ENCODE measurements around the gene MYLK. TPM values are rescaled to one million over a fixed set of nuclear protein-coding genes. Genes with fewer than 3 reads are reported as not detected.

MYLK gene
- total RNA-seq, 1 donor from 2014 or later = 196 TPM

DNA sequence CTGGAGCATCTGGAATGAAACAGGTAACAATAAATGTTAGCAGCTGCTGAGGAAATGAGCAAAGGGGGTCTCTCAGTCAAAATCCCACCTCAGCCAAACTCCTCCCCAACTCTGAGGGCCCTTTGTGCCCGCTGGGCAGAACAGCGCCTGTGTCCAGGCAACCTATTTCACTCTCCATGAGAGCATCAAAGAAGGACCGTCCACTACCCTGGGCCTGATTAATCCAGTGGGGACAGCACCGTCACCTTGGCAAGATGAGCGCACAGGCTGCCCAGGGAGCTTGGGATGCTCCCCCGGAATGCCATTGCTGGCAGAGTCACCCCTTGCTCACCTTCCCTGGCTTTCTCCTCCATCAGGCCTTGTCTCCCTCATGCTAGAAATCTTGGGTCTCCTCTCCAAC lies 201.8 kb downstream of the MYLK start:
- peaks cover 63 to 69% of the 10 kb centered on the region in 2 donors for H3K36me3 ChIP-seq
- intact Hi-C loops (cut with DNase I) = no loop called here
- no peaks in the 10 kb centered on the region for H3K27me3 ChIP-seq
- no peak for DNase-seq (ENCODE audit: low spot score in 2 of 2)
- H3K27ac ChIP-seq = peak overlapping the region; percentile 91 to 92
- TF ChIP-seq, protein P1, sequence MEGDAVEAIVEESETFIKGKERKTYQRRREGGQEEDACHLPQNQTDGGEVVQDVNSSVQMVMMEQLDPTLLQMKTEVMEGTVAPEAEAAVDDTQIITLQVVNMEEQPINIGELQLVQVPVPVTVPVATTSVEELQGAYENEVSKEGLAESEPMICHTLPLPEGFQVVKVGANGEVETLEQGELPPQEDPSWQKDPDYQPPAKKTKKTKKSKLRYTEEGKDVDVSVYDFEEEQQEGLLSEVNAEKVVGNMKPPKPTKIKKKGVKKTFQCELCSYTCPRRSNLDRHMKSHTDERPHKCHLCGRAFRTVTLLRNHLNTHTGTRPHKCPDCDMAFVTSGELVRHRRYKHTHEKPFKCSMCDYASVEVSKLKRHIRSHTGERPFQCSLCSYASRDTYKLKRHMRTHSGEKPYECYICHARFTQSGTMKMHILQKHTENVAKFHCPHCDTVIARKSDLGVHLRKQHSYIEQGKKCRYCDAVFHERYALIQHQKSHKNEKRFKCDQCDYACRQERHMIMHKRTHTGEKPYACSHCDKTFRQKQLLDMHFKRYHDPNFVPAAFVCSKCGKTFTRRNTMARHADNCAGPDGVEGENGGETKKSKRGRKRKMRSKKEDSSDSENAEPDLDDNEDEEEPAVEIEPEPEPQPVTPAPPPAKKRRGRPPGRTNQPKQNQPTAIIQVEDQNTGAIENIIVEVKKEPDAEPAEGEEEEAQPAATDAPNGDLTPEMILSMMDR (IDR thresholded peaks at IDR 0.05) = no peak
- H3K9me3 ChIP-seq = no peaks in the 10 kb centered on the region
- peaks cover 22 to 62% of the 10 kb centered on the region in 2 donors for H3K4me1 ChIP-seq
- no peak overlapping the region for H3K4me3 ChIP-seq

DNA sequence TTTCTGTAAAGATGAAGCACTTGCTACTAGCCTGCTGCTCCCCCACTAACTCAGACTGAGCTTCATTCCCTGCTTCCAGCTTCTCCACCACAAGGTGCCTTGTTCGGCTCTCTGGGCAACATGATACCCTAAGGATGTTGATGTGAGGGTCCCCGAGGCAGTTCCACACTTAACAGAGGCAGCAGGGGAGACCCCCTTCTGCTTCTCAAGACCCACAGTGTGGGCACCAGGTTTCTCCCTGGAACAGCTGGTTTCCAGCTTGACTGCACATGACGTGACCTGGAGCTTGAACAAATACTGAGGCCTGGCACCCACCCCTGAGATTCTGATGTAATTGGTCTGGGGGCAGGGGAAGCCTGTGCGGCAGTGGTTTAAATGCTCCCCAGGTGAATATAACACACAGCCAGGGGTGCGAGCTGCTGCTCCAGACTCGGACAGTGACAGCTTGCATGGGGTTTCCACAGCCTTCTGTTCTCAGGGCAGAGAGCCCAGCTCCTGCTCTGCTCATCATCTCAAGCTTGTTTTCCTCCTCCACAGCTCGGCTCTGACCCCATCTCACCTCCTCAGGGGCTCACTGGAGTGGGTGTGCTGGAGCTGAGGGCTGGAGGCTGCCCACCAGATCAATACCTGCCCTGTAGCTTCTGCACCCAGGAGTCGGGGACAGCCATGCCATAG lies 204.3 kb downstream of the MYLK start:
- H3K9me3 ChIP-seq = no peaks in the 10 kb centered on the region
- no peak overlapping the region for H3K4me3 ChIP-seq
- intact Hi-C loops (cut with DNase I) = no loop called here
- H3K27me3 ChIP-seq = no peaks in the 10 kb centered on the region
- DNase-seq (ENCODE audit: low spot score in 2 of 2) = no peak
- peaks cover 54 to 58% of the 10 kb centered on the region in 2 donors for H3K36me3 ChIP-seq
- H3K4me1 ChIP-seq = peaks cover 28 to 66% of the 10 kb centered on the region in 2 donors
- peak overlapping the region; percentile 91 to 92 for H3K27ac ChIP-seq
- TF ChIP-seq, protein P1 (IDR thresholded peaks at IDR 0.05) = no peak

DNA sequence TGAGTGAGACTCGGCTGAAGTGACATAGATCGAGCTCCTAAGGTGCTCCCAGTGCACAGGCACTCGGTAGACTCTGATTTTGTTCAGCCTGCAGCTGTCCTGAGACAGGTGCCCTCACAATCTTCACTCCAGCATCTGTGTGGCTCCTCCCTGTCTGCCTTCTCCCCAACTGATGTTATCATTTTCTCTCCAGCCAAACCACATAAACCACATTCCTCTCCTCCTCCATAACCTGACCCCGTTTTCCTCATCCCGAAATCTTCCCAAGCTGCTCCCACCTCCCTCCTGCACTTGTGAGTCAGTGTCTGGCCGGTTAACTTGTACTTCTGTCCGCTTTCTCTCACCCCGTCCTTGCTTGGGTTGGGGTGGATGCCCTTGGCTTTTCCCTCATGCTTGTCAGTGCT lies 206.0 kb downstream of the MYLK start:
- no peaks in the 10 kb centered on the region for H3K27me3 ChIP-seq
- peak overlapping the region in 1 of 2 donors; percentile 23 for H3K4me3 ChIP-seq
- intact Hi-C loops (cut with DNase I) = no loop called here
- H3K9me3 ChIP-seq = no peaks in the 10 kb centered on the region
- TF ChIP-seq, protein P1 (IDR thresholded peaks at IDR 0.05) = no peak
- H3K36me3 ChIP-seq = peaks cover 42 to 47% of the 10 kb centered on the region in 2 donors
- H3K4me1 ChIP-seq = peaks cover 15 to 71% of the 10 kb centered on the region in 2 donors
- H3K27ac ChIP-seq = peak overlapping the region; percentile 91 to 92
- DNase-seq (ENCODE audit: low spot score in 2 of 2) = no peak

DNA sequence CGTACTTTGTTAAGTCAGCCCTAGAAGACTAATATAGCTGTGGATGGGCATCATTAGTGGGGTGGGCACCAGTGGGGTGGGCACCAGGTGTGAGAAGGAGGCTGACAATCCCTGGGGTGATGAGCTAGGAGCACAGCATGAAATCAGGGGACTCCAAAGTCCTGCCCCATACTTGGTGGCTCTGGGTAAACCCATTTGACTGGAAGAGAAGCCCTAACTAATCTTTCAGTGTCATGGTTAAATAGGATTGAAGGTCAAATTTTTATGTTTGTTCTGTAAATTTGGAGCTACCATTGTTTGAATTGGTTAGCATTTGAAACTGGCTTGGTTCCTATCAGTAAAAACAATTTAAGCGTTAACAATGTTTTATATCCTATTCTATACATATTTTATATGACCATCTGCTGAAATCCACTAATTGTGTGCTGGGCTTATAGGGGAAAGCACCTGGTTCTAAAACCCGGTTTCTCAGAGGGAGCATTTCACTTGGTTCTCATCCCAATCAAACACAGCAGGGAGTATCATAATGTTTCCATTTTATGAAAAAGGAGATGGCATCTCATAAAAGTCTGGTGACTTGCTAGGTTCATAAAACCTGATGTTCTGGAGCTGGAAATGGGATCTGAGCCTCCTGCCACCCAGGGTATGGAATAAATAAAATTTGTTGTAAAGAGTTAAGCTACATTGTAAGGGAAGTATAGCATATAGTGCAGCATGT lies 211.5 kb downstream of the MYLK start:
- intact Hi-C loops (cut with DNase I) = no loop called here
- Histone ChIP-seq H3K27ac (peak overlapping the region; percentile 91 to 92), H3K9me3 (no peaks in the 10 kb centered on the region), H3K4me3 (no peak overlapping the region), H3K4me1 (peaks cover 15 to 49% of the 10 kb centered on the region in 2 donors), H3K27me3 (no peaks in the 10 kb centered on the region), H3K36me3 (peaks cover 25 to 44% of the 10 kb centered on the region in 2 donors)
- DNase-seq (ENCODE audit: low spot score in 2 of 2) = no peak
- TF ChIP-seq, protein P1 (IDR thresholded peaks at IDR 0.05) = no peak

DNA sequence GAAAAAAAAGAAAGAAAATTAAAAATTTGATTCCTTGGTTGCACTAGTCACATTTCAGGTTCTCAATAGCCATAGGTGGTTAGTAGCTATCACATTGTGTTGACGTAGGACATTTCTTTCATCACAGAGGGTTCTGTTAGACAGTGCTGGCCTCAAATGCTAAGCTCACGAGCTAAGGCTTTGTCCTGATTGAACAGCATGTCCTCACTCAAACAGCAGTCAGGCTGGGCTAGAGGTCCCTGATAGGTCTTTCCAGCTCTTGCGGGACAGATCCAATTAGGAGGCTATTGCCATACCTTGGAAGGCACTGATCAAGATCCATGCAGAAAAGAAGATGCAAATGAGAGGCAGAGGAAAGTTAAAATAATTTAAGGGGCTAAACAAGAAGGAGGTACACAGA lies 213.4 kb downstream of the MYLK start:
- peak overlapping the region; percentile 91 to 92 for H3K27ac ChIP-seq
- H3K4me1 ChIP-seq = peaks cover 9 to 35% of the 10 kb centered on the region in 2 donors
- H3K4me3 ChIP-seq = no peak overlapping the region
- DNase-seq (ENCODE audit: low spot score in 2 of 2) = no peak
- intact Hi-C loops (cut with DNase I) = no loop called here
- H3K9me3 ChIP-seq = no peaks in the 10 kb centered on the region
- peaks cover 35 to 55% of the 10 kb centered on the region in 2 donors for H3K36me3 ChIP-seq
- TF ChIP-seq, protein P1 (IDR thresholded peaks at IDR 0.05) = no peak
- no peaks in the 10 kb centered on the region for H3K27me3 ChIP-seq

Data from ascending aorta (tissue), 2 donors.